GM21529 (cell line): ENCODE measurements around the gene CRYGS.

Experiments
- ATAC-seq: cut with Tn5 transposase; IDR thresholded peaks from one replicate; pipeline ENCODE4 v1.9.1; 2021; ENCODE audit not compliant: unreplicated experiment

The CRYGS gene

DNA sequence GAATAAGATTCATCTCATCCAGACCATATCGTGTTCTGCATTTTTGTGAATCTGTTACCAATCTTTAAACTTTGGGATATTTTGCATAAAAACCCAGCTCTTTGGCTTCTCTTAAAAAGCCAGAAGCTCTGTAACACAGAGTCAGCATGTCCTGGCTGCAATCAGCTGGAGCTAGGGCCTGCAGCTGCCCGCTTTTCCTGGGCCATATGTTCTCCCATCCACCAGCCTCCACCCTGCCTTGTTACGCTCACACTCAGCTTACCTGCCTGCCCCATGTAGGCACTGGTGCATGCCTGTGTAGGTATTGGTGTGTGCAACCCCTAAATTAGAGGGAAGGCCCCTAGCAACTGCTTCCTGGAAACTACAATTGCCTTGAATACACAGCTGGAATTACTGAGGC is 48.2 kb downstream of the CRYGS start:
- ATAC-seq, result no peak

DNA sequence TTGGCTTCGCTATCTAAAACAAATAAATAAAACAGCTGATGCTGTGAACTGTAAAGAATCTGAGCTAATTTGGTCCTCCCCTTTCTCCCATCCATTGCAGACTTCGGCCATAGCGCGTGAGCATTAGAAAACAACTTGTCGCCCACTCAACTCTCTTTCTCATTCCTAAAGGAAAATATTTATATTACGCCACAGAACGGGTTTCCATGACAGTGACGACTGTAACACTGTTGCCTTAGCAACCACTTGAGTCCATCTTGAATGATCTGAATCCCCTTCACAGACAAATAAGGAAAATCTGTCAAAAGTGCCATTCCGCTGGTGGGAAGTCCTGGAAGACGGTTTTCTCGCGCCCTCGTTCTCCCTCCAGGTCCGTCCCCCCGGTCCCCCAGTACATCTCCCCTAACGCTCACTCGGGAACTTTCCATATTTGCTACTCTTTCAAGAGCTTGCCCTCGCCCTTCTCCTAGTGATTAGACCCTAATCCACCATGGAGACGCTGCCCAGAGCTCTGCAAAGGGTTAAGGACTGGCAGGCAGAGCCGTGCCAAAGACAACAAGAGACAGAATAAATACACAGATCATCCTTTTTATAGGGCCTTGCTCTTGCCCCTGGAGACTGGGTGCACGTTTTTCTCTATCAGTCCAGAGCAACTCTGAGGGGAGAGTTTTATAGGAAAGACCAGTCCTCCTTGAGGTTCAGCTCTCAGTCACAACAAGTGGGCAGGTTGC is 50.5 kb downstream of the CRYGS start:
- ATAC-seq, result no peak

- no peak for ATAC-seq
Observed at GRCh38 chr3:186492385-186492984, 51.7 kb downstream of the CRYGS start.

- ATAC-seq, result no peak
Observed at GRCh38 chr3:186489507-186489906, 54.7 kb downstream of the CRYGS start.
